Liver (tissue), 3 donors: Measurements from ENCODE around the gene ITCH.

Experiments used
- CTCF ChIP-seq: fragments of 150-350 bp; IDR thresholded peaks from 2 replicates; pipeline ENCODE4 v1.5.1; 2017; ENCODE audit warnings: improper control_type of control experiment, low read depth, low read length; ENCODE audit not compliant: missing input control
- SP1 ChIP-seq: IDR thresholded peaks from 2 replicates; pipeline ENCODE4 v1.6.1; 2018; ENCODE audit warnings: antibody characterized with exemption, mild to moderate bottlenecking
- donor health status: healthy.
- donor health status: healthy.

GRCh38 chr20:34544109-34544796, 181.2 kb downstream of the ITCH start:
- no peak for TF ChIP-seq CTCF
- no peak for TF ChIP-seq SP1
